Activated T-cell treated with anti-CD3 and anti-CD28 coated beads, Interleukin-2, amount 50 U/mL, for 1 hour (primary cell): ENCODE results near the gene MPDZ.

Experiments
- DNase-seq: peaks from one replicate; pipeline ENCODE4 v3.0.0-alpha.2; 2020

MPDZ gene, protein sequence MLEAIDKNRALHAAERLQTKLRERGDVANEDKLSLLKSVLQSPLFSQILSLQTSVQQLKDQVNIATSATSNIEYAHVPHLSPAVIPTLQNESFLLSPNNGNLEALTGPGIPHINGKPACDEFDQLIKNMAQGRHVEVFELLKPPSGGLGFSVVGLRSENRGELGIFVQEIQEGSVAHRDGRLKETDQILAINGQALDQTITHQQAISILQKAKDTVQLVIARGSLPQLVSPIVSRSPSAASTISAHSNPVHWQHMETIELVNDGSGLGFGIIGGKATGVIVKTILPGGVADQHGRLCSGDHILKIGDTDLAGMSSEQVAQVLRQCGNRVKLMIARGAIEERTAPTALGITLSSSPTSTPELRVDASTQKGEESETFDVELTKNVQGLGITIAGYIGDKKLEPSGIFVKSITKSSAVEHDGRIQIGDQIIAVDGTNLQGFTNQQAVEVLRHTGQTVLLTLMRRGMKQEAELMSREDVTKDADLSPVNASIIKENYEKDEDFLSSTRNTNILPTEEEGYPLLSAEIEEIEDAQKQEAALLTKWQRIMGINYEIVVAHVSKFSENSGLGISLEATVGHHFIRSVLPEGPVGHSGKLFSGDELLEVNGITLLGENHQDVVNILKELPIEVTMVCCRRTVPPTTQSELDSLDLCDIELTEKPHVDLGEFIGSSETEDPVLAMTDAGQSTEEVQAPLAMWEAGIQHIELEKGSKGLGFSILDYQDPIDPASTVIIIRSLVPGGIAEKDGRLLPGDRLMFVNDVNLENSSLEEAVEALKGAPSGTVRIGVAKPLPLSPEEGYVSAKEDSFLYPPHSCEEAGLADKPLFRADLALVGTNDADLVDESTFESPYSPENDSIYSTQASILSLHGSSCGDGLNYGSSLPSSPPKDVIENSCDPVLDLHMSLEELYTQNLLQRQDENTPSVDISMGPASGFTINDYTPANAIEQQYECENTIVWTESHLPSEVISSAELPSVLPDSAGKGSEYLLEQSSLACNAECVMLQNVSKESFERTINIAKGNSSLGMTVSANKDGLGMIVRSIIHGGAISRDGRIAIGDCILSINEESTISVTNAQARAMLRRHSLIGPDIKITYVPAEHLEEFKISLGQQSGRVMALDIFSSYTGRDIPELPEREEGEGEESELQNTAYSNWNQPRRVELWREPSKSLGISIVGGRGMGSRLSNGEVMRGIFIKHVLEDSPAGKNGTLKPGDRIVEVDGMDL (N-terminal part only)

DNA sequence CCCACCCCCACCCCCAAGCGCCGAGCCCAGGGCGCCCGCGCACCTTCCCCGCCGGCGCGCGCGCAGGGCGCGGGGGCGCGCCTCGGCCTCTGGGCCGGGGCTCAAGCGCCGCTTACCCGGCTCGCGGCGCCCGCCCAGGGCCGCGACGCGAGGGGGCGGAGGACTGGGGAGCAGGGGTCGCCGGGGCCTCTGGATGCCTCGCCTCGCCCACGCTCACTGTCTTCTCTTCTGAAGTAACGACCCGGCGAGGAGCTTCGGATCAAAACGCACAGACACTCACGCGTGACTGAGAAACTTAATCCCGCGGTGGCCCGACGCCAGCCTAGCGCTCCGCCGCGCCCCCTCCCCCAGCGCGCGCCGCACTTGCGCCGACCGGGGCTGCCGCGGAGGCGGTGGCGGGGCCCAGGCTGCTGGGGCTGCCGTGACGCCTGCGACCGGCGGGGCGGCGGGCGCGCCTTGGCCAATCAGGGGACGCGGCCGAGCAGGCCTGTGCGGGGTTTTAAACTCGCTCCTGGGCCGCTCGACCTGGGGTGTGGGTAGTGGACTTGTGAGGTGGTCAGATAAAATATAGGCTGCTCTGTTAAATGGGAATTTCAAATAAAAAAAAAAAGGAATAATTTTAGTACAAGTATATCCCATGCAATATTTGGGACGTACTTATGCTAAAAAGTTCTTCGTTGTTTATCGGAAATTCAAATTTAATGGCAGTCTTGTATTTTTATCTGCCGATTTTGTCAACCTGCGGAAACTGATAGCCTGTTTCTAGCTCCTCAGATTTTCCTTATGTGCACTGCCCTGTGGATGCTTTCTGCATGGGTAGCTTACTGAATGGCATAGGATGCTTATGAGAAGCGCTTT lies at the start of gene MPDZ:
TSS of gene MPDZ (minus strand) at position 409 of the 858 bp plus-strand sequence. CDS start 29,377 bp downstream, outside the sequence.
- no peak for DNase-seq

DNA sequence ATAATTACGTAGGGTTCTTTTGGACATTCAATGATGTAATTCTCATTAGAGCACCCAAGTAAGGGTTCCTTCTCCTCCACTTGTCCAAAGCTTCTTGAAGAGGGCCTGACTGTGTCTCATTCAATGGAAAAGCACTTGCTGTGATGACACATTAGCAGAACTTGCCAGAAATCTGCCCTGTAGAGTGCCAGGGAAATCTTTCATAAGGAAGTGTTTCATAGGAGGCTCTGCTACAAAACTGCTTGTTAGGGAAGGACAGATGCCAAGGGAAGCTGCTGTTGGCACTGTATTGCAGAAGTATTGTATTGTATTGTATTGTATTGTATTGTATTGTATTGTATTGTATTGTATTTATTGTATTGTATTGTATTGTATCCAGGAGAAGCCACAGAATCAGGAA lies 45.5 kb upstream of the MPDZ start:
- DNase-seq: no peak

DNA sequence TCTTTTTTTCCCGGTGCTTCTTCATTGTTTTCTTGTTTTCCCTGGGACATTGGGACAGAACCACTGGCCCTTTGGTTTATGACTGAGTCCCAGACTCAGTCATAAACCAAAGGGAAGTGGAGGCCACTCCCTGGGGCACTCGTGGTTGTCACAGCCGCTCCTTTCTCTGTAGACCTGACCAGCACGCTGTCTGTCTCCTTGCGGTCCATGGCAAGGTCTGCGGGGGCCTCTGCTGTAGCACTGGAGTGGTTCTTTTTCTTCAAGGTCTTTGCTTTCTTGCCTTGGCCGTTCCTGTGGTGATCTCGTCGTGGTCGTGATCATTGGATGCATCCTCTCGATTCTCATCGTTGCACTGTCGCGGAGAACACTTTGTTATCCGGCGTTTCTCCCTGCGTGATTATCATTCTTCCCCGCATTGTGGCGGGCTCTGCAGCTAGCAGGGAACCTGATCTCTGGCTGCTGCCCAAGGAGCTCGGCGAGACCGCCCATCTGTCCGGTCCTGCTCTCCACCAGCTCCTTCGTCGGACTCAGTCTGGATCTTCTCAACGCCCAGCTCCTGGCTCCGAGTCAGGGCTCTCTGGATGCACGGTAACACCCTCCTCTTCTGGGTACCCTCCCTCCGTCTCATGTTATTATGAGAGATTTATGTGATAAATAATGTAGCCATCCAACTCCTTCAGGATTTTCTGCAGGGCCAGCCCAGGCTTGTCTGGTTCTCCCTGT lies 43.5 kb upstream of the MPDZ start:
- no peak for DNase-seq

DNA sequence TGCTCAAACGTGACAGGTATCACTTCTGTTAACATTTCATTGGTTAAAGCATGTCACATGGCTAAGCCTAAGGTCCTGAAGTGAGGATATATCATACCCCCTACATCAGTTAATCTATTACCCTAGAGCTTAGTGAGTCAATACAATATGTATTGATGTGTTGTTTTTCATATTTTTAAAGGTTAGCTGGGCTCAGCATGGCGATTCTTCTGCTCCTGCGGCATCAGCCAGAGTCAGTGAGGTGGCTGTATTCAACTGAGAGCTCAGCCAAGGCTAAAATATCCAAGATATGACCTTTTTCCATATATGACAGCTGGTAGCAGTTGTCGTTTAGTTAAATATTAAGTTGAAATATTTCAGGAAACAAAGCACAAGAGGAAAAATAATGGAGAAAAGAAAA lies 38.5 kb upstream of the MPDZ start:
- DNase-seq: no peak

DNA sequence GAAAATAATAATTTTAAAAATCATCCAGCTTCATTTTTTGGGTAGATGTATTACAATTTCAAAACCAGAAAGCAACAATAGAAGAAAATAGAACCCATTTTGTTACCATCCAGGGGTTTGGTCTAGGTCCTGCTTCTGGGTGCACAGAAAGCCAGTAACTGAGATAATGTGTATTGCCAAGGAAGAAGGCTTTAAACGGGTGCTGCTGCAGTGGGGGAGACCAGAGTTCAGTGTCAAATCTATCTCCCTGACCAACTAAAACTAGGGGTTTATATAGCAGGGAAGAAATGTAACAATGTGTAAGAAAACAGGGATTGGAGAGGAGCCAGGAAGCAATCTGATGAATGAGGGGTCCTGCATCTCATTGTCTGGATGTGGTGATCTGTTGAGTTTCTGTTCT lies 17.5 kb upstream of the MPDZ start:
- DNase-seq: no peak

DNA sequence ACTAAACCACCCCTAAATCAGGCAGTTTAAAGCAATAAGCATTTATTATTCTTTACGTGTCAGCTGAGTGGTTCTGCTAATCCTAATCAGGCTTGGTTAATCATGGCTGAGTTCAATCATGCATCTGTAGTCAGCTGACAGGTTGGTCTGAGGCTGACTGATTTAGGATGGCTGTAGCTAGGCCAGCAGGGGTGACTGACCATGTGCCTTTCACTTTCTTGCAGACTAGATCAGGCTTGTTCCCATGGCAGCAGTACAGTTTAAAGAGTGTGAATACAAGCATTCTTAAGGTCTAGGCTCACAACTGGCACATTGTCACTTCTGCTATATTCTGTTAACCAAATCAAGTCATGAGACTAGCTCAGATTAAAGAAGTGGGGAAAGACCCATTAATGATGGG lies 16.1 kb upstream of the MPDZ start:
- no peak for DNase-seq

DNA sequence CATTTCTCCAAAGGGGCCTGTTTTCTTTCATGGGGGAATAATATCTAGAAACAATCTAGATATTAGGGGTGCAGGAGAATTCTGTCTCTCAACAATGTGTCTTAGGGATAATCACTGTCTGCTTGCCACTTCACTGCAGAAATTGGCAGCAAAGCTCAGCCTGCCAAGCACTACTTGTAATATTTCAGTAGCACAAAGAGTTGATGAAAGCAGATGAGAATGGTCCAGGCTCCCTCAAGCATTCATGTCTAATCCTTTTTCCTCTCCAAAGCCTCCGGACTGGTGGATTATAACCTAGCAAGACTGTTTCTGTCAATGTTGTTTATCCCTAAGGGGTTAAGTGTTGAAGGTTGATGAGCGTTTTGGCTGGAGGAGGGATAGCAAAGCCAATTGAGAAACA lies 13.3 kb upstream of the MPDZ start:
- no peak for DNase-seq

DNA sequence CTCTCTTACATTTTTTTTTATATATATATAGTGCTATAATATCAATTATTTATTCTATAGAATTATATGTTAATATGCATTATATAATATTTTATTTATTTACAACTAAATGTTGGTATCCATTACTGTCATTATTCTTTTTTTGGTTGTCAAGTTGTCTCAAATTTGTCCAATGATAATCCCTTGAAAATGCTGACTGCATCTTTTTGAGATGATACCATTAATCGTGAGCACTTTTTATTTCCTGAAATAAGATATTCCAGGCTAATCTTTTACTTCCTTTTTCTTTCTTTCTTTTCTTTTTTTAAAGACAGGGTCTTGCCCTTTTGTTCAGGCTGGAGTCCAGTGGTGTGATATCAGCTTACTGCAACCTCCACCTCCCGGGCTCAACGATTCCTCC lies 12.7 kb upstream of the MPDZ start:
- DNase-seq: no peak

DNA sequence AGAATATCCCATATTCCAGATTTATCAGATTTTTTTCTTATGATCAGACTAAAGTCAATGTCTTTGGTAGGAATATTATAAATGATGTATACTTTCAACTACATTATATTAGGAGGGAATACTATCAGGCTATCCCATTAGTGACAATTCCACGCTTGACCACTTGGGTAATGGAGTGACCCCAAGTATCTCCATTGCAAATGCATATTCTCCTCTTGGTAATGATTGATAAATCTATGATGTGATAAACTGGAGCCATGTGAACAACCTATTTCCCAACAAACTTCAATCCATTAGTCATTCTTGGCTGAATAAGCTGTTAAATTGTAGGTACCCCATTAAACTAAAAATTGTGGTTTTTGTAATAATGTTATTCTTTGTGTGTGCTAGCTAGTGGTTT lies 12.2 kb upstream of the MPDZ start:
- DNase-seq: no peak

DNA sequence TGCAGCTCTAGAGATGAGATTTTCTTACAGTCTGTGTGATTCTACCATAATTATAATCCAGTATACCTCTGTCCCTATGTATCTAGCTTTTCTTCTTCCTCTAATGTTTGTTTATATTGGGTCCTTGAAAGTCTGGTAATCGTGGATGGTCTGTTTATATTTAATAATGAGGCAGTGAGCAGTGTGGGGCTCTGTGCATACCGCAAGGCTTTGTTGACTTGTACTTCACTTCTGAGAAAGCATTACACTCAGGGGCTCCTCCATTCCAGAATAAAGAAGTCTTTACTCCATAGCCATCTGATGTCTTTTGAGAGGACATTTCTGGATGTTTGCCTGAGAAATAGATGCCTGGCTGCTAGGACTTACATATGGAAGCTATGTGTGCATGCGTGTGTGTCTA lies 4.5 kb upstream of the MPDZ start:
- DNase-seq: no peak

DNA sequence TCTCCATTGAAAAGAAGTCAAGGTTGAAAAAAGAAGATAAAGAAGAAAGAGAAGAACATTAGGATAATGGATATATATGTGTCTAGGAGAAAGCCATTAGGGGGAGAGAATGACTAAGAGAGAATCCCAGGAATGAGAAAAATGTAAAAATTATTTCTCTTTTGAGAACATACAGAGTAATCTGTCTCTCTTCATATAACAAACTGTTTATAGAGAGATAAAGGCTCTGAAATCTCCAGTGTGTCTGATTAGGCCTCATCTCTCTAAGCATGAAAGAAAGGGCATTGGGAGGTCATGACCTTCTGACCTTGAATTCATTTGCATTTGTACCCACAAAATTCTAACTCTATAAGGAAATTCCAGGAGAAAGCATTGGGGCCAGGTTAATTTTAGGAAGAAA lies 3.5 kb upstream of the MPDZ start:
- no peak for DNase-seq

DNA sequence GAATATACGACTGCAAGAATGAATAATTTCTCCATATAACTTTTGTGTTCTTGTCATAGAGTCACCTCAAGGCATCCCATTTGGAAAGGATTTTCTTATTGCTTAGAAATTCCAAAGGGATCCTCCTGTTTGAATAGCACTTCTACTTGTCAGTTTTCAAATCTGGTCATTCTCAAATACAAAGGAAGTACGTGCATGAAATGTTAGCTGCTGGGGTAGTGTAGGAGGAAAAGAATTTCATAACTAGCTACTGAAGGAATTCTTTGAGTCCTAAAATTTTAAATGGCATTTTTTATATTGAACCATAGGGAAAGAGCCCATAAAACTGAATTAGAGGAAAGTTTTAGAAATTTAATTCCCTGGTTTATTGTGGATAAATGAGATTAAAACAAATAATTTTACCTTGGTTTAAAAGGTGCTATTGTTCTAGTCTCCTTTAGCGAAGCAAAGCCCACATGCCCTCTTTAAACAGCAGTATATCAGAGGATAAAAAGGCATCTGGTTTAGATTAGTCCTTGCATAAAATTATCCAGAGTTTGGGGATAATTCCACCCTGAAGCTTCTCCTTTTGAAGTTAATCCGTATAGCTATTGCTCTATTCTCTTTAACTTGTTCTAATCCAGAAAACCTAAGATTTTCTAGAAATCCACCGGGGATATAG lies 2.0 kb upstream of the MPDZ start:
- DNase-seq: no peak

DNA sequence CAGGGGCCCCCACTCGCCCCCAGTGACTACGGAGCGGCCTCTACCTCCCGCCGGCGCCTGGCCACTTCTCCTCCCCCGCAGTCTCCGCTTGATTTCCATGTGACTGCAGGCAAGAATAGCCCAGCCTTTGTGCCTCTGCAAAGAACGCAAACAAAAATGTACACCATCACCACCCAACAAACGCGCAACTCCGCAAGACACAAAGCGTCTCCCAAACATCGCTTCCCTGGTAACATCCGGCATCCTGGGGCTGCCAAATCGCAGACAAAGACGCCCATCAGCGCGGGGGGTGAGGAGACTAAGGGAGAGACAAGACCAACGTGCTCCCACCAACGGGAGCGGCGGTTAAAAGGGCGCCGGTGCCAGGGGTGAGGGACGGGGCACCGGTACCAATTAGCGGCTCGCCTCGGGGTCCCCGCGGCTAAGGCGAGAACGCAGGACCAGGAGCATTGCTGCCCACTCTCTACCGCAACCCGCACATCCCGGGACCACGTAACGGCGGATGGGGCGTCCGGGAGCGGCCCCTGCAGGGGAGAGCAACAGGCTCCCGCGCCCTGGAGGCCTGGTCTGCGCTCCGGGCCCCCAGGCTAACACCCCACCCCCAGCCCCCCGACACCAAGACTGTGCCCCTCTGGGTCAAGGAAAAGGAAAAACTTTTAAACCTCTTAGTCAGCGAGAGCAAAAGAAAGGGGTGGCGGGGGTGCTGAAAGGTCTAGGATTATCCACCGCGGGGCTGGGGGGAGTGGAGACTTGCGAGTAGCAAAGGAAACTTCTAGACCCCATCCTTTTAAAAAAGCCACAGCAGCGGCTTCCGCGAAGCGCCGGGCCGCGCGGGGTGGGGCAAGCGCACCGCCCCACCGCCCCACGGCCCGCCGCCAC lies 885 bp downstream of the MPDZ start:
- DNase-seq: no peak

DNA sequence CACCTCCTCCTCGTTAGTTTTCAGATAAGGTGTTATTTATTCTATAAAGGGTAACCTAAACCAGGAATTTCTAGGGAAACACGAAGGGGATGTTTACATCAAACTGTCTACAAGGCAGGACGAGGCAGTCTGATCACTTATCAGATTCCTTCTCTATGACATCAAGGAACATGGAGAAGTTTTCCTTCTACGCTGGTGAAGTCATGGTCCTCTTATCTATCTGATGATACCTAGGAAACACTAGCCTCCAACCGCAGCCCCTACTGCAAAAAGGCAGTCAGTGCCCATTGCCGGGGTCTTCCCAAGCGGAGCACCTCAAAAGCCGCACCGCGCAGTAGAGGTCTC lies 1.5 kb downstream of the MPDZ start:
- DNase-seq: no peak

DNA sequence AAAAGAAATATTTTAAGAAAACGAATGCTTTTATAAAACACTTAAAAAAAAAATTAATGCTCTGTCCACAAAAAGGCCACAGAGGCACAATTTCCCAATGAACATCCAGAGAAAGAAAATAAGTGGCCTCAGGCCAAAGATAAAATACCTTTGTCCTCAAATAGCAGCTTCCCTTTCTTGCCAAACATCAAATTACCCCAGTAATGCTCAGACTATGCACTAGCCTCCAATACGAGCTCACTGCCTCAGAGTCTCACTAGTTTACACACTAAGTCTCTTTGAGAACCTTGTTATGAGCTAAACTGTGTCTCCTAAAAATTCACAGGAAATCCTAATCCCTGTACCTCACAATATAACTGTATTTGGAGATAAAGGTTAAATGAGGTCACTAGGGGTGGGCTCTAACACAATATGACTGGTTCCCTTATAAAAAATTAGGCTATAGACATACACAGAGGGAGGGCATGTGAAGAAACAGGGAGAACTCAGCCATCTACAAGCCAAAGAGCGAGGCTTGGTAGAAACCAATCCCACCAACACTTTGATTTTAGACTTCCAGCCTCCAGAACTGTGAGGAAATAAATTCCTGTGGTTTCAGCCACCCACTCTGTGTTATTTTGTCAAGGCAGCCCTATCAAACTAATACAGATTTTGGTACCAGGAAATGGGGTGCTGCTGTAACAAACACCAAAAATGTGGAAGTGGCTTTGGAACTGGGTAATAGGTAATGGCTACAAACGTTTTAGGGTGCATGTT lies 4.4 kb downstream of the MPDZ start:
- no peak for DNase-seq

DNA sequence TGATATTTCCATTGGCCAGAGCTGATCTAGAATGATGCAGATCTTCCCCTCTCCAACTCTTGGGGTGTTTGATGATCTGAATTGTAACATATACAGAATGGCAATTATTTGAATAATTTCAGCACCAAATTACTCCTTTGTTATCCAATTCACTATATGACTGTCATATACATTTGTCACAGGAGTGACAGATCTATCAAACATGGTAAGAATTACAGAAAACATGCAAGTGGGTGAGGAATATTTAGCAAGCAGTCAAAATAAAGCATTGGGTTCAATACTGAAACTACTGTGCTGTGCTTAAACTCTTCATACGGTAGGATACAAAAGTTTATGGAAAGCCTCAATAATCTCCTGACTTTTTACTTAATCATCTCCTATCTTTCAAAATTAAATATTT lies 8.8 kb downstream of the MPDZ start:
- no peak for DNase-seq

DNA sequence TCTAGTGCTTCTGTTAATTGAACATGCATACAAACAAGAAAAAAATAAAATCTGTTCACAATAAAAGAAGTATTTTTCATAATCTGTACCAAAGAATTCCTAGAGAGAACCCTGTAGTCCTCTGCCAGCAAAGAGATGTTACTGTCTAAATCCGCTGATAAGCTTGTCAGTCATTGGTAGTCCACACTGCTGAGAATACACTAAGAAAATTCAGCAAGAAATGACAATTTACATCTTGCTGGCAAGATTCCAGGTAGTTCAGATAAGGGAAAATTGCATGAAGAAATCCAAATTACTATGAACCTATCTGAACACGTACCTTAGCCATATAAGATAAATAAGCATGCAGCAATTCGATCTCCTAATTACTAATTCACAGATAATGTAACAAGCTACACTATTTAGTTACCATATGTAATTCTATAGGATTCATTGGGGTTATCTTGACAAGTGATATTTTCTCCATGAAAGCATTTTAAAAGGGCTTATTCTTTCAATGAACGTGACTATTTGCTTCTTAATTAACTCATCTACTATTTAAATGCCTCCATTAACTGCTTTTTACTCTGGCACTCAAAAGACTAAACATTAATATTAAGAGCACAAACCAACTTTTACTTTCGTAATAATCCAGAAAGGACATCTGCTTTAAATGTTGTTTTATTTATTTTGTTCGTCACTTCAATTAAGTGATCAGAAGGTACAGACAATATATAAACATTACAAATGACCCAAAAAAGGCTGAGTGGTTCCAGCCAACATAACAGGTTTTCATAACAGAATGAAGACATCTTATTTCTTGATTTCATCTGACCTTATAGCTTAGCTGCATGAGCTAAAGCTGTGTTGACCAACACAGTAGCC lies 9.7 kb downstream of the MPDZ start:
- DNase-seq: no peak

DNA sequence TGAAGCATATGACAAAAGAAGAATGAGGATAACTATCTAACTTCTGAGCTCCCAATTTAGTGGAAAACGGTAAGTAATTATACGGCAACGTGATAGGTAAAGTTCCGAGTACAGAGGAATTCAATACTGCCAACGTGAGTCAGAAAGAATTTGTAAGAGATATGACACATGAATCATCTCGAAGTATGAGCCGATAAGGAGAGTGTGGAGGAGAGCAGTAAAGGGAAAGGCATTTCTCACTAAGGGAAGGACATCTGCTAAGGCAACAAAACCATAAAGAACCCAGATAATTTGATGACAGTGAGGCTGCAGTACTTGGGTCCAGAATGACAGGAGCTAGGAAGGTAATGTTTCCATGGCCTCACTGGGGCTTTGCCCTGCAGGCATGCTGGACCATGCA lies 11.0 kb downstream of the MPDZ start:
- no peak for DNase-seq

DNA sequence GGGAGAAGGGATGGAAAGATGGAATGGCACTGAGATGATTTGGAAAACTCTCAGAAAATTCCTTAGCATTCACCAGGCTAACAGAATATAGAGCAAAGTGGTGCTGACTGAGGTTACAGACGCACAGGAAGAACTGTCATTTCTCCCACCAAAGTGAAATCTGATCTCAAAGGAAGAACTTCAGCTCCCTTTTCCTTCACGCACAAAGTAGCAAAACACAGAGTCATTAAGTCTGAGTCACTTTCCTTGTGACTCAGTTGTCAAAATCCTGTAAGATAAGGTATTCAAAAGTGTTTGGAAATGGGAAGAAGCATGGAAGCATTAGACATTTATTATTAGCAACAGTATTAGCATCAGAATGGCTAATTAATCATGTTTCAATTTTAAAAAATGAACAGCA lies 11.7 kb downstream of the MPDZ start:
- no peak for DNase-seq
